GM18858 (cell line): ENCODE data around the gene PTRHD1.
A peak's percentile ranks its signal among the peaks of the same experiment; 100 is the strongest.

ENCODE experiments used
- ATAC-seq: cut with Tn5 transposase; IDR thresholded peaks from one replicate; pipeline ENCODE4 v1.9.1; 2021; ENCODE audit not compliant: unreplicated experiment

The PTRHD1 gene

DNA sequence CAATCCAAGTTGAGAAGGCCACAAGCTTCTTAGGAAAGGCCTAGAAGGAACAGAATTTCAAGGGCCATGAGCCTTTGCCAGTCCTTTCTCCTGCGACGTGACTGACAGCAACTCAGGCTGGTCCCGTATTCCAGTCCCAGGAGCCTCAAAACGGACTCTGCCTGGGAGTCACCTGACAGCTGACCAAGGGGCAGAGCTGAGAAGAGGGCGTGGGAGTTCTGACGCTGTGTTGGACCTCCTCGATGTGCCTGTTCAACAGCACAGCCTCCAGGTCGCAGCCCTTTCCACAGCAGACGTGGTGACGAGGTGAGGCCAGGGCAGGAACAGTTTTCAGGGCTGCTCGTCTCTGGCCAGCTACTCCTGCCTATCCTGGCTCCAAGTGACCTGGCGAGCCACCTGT lies 37.6 kb upstream of the PTRHD1 start:
- ATAC-seq = no peak

DNA sequence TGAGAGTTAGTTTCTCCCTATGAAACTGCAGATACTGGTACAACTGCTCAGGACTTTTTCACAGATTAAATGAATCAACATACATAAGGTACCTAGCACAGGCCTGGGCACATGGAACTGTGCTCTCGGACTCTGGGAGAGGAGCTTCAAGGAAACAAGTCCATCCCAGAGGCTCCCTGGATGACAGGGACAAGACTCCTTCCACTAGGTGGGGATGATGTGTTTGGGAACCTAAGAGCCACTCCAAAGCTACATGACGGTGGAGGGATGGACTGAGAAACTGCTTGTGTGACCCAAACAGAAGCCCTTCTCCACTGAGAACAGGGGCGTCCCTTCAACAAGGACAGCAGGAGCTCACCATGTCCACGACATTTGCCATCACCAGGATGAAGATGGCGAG lies 37.2 kb upstream of the PTRHD1 start:
- no peak for ATAC-seq

DNA sequence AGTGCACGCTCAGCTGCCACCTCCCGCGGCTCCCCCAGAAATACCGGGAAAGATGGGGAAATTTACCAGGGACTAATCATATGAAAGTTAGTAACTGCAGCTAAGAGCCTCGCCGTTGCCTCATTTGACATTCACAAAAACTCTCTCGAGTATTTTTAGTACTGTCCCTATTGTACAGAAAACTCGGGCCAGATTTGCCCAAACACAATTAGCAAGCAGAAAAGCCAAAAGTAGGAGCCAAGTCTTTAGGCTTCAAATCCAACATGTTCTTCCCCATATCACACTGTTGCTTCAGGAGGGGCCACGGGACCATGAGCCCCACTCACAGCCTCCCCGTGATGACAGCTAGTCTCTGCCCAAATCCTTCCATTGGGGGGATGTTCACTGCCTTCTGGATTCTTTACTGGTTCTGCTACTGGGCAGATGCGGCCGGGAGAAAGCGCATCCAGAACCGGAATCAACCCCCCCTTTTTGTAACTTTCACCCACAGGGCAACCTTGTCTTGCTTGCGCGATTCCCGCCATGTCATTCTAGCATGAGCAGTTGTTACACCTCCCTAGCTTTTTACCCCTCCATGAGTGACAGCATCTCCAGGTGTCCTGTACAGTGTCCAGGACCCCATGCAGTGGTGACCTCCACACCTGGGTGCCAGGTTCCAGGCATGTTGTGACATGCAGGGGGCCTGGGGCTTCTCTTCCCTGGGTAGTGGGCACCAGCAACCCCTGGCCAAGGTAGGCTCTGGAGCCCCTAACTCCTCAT lies 35.2 kb upstream of the PTRHD1 start:
- no peak for ATAC-seq

DNA sequence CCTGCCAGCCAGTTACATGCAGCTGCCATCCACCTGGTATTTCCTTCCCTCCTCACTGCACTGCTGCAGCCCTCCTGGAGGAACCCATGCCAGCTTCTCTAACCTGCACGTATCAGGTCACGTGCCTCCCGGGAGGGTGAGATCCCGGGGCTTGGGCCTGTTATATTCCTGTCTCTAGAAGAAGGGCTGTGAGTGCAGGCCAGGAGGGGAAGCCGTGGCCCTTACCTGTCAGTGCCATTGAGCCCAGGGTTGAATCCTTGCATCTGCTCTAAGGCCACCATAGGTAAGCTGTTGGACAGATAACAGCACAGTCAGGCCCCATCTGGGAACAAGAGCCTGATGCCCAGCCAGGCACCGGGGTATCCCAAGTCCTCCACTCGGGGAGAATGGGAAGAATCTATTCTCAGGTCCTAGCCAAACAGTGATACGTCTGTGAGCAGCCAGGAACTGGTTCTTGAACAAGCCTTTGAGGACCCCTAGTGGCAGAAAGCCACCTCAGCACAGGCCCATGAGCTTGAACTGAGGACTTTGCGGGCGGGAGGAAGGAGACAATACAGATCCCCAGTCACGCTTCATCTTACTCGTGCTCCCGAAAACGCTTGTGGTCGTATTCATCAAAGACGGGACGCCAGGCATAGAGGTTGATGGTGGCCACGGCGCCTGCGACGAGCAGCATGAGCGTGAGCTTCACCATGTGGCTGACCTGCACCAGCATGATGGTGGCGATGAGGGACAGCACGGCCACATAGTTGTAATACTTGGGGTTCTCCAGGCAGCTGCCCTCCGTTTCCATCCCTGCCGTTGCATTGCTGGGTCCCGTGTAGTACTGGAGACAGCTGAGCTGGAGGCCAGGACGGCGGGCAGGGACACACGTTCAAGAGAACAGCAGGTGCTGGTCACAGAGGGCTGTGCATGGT lies 34.4 kb upstream of the PTRHD1 start:
- peak; percentile 71 for ATAC-seq

DNA sequence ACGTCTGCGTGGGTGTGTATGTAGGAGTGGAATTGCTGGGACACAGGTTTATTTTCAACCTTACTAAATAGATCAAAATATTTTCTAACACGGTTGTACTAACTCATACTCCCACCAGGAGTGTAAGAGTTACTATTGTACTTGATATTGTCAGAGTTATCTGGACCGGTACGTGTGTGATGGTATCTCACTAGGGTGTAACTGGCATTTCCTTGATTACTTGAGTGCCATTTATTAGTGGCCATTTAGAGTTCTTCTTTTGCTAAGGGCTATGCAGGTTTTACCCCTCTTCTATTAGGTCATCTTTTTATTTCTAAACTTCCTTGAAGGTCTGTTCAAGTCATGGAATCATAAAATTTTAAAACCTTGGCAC lies 33.6 kb upstream of the PTRHD1 start:
- no peak for ATAC-seq

DNA sequence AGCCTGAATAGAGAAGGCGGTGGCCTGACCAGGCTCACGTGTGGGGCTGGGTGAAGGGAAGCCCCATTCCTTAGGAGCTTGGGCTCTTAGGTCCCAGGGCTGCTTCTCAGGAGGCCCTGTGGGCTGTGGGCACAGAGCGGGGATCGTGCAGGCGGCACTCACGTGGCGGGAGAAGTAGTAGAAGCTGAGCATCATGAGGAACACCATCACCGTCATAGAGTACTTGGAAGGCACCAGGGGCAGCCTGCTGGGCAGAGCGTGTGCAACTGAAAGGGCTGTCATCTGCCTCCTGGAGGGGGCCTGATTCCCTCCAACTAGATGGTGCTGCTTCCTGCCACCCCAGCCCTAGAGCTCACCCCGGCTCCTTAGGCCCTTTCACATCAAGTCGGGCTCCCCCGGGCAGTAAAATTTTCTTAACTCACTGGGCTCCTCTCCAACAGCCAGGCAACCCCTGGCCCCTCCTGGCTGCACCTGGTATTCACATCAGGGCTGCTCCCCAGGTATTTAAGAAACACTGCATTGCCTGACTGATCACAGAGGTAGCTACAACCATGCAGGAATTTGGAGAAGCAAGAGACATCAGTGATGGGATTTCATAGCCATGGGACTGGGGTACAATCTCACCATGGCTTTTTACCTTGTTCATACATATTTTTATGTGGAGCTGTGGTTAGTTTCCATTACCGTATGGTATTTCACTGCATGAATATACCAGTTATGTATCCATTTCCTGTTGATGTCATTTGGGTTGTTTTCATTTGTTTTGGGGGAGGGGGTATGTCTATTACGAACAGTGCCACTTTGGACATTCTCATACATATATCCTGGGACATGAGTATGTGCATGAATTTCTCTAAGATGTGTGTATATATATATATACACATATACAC lies 32.9 kb upstream of the PTRHD1 start:
- no peak for ATAC-seq

DNA sequence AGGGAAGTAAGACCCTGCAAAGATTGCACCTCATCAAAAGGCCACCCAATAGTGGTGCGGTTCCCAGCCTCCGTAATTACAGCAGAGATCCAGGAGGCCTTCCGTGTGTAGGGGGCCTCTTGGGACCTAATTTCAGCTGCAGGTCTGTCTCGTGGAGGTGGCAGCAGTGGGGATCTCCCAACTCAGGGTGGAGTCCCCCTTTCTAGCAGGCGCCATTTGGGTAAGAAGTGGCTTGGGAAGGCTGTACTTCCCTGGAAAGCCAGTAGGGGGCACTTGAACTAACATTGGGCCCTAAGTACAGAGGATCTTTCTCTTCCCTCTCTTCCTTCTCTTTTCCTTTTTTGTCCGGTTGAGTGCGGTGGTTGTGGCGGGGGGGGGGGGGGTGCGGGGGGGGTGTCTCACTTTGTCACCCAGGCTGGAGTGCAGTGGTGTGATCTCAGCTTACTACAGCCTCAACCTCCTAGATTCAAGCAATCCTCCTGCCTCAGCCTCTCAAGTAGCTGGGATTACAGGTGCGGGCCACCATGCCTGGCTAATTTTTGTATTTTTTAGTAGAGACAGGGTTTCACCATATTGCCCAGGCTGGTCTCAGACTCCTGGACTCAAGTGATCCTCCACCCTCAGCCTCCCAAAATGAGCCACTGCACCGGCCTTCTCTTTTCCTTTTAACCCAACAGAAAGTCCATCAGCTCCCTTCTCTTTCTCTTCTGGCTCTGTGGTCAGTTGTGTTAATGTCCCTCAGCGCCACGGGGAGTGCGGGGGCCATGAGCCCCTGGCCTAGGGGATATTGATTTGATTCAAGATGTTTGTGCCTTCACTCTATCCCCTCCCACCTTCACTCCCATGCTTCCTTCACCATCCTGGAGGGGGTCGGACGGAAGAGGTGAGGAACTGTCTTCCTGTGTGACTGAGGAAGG lies 32.0 kb upstream of the PTRHD1 start:
- no peak for ATAC-seq

DNA sequence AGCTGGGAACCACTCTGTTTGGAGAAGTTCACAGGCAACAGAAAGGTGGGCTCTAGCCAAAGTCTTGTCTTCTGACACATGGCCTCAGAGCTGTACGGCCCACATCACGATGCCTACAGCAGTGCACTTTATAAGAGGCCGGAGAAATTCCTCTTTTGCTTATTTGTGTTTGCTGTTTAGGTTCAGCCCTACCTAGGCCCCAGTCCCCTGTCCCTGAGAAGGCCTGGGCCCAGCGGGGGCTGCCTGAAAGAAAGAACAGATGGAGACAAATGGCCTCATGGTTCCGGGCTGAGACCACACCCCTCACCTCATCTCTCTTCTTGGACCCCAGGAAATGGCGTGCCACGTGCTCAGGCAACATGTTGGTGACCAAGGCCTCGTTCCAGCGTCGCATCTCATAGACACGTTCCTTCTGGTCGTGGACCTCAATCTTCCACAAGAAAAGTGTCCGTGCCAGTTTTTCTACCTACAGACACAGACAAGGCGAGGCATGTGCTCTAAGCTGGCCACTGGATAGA lies 30.9 kb upstream of the PTRHD1 start:
- no peak for ATAC-seq

DNA sequence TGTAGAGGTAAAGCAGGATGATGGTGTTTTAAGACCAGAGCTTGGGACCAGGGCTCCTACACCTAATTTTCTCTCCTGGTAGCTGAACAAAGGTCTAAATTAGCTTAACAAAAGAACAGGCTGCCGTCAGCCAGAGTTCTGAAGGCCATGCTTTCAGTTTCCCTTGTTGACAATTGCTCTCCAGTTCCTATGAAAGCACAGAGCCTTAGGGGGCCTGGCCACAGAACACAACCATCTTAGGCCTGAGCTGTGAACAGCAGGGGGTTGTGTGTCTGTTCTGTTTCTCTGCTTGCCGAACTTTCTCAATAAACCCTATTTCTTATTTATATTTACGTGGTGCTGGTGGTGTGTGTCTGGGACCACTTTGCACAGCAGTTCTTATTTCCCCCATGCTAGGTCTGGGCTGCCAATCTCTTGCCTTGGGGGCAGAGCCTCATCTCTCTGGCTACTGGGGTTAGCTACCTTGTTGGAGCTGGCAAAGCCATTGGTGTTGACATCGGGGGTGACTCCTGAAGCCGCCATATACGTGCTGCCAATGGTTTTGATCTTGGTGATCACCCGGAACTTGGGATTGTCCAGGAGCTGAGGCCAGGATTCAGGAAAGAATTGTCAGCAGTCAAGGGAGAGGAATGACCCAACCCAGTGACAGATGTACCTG lies 29.0 kb upstream of the PTRHD1 start:
- ATAC-seq = no peak

DNA sequence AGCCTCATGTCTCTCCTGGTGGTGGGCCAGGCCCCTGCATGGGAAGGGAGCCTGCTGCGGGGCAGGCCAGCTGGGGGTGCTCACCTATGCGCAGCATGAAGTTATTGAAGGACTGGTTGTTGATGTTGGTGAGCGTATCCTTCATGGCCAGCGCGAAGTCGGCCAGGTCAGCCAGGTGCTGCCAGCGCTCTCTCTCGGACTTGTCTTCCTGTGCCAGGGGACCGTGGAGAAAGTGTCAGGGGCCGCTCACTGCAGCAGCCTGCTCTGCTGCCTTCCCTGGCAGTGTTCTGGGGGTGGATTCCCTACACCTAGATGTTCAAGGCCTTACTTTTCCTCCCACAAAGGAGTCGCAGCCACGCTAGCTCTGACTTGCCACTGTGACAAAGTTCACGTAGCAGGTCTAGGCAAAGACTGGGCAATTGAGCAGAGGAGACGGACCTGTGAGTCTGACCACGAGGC lies 28.3 kb upstream of the PTRHD1 start:
- ATAC-seq = no peak

DNA sequence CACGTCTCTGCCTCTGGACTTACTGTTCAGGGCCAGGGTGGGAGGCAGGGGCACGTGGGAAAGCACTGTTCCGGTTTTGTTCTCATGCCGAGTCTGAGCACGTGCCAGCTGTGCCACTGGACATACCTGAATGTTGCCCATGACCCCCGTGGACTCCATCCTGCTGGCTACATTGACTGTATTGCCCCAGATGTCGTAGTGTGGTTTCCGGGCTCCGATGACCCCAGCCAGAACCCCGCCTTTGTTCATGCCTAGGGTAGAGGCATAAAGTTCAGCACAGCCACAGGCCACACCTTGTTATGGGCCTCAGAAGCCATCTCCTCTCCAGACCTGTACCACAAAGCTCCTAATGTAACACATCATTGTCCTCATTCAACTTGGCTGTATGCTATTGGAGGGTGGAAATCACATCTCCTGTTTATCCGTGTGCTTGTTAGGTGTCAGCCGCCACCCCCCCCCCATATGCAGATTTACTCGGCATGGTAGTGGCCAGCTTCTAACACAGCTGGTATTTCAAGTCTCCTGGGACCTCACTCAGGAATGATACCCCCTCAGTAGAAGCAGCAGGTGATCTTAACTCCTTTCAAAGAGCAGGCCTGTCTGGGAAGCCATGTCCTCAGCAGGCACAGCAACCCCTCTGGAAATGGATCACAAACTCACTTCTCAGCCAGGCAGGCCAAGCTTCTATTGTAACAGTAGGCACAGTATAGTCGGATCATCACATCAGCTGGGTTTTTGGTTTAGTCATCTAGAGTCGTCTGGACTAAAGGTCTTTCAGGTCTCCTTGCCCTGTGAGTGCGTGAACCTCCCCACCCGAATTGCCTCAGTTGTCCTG lies 27.6 kb upstream of the PTRHD1 start:
- ATAC-seq = no peak

DNA sequence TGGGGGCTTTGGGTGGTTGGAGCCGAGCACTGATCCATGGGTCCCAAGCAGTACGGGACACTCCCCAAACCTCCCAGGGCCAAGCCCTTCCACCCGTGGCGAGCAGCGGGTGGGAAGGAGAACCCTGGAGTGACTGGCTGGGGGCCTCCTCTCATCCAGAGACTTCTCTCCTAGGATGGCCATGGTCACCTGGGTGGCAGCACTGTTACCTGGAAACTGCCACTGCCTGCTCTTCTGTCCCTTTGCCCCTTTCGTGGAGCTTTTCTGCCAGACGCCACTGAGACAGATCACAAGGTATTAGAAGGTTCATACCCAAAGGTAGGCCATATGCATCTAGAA lies 27.0 kb upstream of the PTRHD1 start:
- no peak for ATAC-seq

DNA sequence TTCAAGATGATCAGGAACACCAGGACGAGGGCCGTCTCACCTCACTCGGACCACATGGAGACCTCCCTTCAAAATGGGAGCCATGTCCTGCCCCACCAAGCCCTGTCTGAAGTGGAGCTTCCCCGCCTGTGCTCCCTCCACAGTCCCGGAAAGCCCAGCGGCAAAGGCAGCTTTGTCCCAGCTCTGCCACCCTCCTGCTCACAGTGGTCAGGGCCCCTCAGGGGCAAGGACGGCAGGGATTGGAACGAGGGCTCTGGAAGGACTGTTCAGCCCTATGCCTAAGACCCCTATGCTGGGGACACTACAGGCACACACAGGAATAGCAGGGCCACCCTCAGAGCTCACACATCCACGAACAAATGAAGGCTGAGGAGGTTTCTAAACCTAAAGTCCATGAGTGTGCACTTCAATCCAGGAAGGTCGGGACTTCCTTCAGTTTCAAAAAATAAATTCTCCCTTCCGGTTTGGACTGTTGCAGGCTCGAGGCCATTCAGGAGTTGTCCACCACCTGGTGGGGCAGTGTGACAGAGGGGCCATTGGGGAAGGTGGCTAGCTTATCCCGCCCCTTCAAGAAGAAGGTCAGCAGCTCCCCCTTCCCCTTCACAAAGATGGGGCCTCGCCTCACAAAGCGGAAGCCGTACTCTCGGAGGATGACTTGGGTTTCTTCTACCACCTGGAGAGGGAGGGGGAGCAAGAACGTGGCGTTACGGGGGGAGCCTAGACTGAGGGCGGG lies 26.4 kb upstream of the PTRHD1 start:
- no peak for ATAC-seq

DNA sequence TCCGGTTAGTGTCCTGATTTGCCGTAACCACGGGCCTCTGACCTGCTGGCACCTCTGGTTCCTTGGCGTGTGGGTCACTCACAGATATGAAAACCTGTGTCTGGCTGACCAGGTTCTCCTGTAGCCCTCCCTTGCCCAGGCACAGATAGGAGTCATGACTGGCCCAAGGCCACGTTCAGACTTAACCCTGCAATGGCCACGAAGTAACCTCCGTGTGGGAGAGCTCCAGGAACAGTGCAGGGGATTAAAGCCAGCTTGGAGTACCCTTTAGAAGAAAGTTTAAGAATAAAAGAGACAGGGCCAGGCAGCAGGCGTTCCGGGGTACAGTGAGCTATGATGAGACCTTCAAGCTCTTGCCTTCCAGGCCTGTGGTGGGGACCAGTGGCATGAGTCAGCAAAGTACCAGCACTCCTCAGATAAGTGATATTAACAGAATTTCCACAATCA lies 25.6 kb upstream of the PTRHD1 start:
- no peak for ATAC-seq

DNA sequence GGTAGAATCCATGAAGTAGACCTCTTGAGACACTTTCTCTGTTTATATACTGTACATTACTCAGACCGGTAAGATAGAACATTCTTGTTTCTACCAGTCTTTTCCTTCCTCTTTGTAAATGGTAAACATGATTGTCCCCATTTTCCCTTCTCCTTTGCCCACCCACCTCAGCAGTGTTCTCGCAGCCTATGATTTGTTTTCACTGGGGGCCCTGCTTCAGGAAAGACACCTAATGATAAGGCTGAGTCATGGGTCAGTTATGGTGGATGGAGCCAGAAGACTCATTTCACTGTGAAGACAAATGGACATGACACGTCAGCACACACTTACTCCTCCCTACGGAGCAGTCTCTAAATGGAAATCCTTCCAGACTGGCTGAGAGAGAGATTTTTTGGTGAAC lies 23.7 kb upstream of the PTRHD1 start:
- no peak for ATAC-seq

DNA sequence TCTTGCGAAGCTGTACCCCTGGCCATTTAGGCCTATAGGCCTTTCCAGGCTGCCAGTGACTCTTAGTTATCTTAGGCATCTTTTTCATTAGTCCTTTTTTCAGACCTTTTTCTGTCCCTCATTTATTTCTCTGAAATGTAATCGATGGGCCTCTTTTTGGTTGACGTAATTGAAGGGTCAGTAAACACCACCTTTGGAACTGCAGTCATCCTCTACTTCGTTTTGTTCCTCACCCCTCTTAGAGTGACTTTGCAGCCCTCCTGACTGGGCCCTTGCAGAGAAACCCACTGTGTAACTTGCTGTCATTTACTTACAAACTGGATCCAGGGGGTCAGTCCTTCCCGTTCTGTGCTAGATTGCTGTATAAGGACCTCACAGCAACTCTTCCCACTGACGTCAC lies 23.2 kb upstream of the PTRHD1 start:
- no peak for ATAC-seq

DNA sequence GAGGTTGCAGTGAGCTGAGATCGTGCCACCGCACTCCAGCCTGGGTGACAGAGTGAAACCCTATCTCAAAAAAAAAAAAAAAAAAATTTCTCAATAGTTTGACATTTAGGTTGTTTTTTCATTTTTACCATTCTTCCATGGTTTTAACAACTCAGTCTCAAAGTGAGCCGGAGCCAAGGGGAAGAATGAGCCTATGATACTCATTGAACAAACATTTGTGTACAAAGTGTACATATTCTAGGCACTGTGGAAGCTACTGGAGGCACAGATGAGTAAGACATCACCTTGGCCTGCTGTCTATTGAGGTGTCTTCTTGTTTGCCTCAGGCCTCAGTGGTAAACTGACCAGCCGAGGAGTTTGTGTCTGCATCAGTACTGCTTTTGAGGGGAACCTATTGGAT lies 22.0 kb upstream of the PTRHD1 start:
- no peak for ATAC-seq

DNA sequence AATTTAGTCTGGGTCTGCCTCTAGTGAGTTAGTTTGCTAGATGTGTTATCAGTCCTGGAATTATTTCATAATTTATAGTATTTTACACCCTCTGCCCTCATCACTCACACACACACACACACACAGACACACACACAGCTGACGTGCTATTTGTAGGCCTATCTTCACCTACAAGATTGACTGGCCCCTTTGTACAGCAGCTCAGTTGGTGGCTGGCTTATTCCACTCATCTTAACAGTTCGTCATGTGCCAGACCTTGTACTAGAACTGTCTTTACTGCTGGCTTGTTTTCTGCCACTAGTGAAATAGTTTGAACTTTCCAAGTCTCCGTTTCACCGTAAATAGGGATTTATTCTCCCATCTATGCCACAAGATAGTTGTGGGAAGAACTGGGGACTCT lies 21.3 kb upstream of the PTRHD1 start:
- ATAC-seq = no peak
